ENCODE data around the gene PLCL1.

Gene PLCL1

DNA sequence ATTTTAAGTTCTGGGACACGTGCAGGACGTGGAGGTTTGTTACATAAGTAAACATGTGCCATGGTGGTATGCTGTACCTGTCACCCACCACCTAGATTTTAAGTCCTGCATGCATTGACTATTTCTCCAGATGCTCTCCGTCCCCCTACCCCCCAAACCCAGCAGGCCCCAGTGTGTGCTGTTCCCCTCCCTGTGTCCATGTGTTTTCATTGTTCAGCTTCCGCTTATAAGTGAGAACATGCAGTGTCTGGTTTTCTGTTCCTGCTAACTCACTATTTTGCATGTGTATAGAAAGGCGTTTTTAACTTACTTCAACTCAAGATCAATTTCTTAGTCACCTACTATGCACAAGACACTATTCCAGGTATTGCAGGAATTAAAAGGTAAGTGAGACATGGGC, 128.0 kb downstream of the PLCL1 start:
- no peaks in the 10 kb centered on the region for H3K27me3 ChIP-seq (ENCODE audit: control insufficient read depth, insufficient read depth, low read length)
- H3K9me3 ChIP-seq (ENCODE audit: control insufficient read depth, low read depth, low read length) = no peaks in the 10 kb centered on the region
- H3K36me3 ChIP-seq (ENCODE audit: control insufficient read depth, low read depth, low read length) = no peaks in the 10 kb centered on the region
- H3K4me3 ChIP-seq (ENCODE audit: low read length) = no peak overlapping the region
- no peak overlapping the region for H3K27ac ChIP-seq (ENCODE audit: low read length)
- H3K9ac ChIP-seq (ENCODE audit: low read length) = no peak overlapping the region
- no peaks in the 10 kb centered on the region for H3K4me1 ChIP-seq (ENCODE audit: control insufficient read depth, low read depth, low read length)

GRCh38 chr2:197934261-197934933, 130.0 kb downstream of the PLCL1 start:
- Histone ChIP-seq H3K9ac (ENCODE audit: low read length) (no peak overlapping the region), H3K36me3 (ENCODE audit: control insufficient read depth, low read depth, low read length) (no peaks in the 10 kb centered on the region), H3K27ac (ENCODE audit: low read length) (no peak overlapping the region), H3K27me3 (ENCODE audit: control insufficient read depth, insufficient read depth, low read length) (no peaks in the 10 kb centered on the region), H3K9me3 (ENCODE audit: control insufficient read depth, low read depth, low read length) (no peaks in the 10 kb centered on the region), H3K4me3 (ENCODE audit: low read length) (no peak overlapping the region), H3K4me1 (ENCODE audit: control insufficient read depth, low read depth, low read length) (no peaks in the 10 kb centered on the region)

DNA sequence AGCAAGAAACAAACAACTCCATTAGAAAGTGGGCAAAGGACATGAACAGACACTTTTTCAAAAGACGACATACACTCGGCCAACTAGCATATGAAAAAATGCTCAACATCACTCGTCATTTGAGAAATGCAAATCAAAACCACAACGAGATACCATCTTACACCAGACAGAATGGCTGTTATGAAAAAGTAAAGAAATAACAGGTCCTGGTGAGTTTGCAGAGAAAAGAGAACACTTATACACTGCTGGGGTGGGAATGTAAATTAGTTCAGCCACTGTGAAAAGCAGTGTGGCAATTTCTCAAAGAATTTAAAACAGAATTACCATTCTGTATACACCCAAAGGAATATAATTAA, 130.5 kb downstream of the PLCL1 start:
- Histone ChIP-seq H3K36me3 (ENCODE audit: control insufficient read depth, low read depth, low read length) (no peaks in the 10 kb centered on the region), H3K9me3 (ENCODE audit: control insufficient read depth, low read depth, low read length) (no peaks in the 10 kb centered on the region), H3K27me3 (ENCODE audit: control insufficient read depth, insufficient read depth, low read length) (no peaks in the 10 kb centered on the region), H3K27ac (ENCODE audit: low read length) (no peak overlapping the region), H3K9ac (ENCODE audit: low read length) (no peak overlapping the region), H3K4me1 (ENCODE audit: control insufficient read depth, low read depth, low read length) (no peaks in the 10 kb centered on the region), H3K4me3 (ENCODE audit: low read length) (no peak overlapping the region)

DNA sequence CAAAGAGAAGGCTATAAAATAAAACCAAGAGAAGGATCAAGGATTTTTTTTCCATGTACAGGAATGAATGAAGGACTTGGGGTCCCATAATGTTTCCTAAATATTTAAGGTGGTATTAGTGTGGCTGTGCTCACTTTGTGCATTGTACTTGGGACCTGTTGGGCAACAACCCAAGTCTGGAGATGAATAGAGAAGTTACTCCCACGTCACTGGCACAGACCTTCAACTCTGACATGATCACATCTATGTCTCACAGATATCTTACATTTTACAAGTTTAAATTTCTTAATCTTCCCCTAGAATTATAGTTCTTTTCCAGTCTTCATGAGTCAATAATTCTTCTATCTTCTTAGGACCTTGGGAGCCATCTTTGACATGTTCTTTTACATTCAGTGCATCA, 133.4 kb downstream of the PLCL1 start:
- no peak overlapping the region for H3K27ac ChIP-seq (ENCODE audit: low read length)
- no peaks in the 10 kb centered on the region for H3K27me3 ChIP-seq (ENCODE audit: control insufficient read depth, insufficient read depth, low read length)
- no peak overlapping the region for H3K4me3 ChIP-seq (ENCODE audit: low read length)
- no peaks in the 10 kb centered on the region for H3K9me3 ChIP-seq (ENCODE audit: control insufficient read depth, low read depth, low read length)
- no peak overlapping the region for H3K9ac ChIP-seq (ENCODE audit: low read length)
- no peaks in the 10 kb centered on the region for H3K4me1 ChIP-seq (ENCODE audit: control insufficient read depth, low read depth, low read length)
- H3K36me3 ChIP-seq (ENCODE audit: control insufficient read depth, low read depth, low read length) = no peaks in the 10 kb centered on the region

GRCh38 chr2:197938555-197938954, 134.2 kb downstream of the PLCL1 start:
- no peak overlapping the region for H3K27ac ChIP-seq (ENCODE audit: low read length)
- no peaks in the 10 kb centered on the region for H3K9me3 ChIP-seq (ENCODE audit: control insufficient read depth, low read depth, low read length)
- no peak overlapping the region for H3K9ac ChIP-seq (ENCODE audit: low read length)
- H3K4me3 ChIP-seq (ENCODE audit: low read length) = no peak overlapping the region
- H3K27me3 ChIP-seq (ENCODE audit: control insufficient read depth, insufficient read depth, low read length) = no peaks in the 10 kb centered on the region
- H3K4me1 ChIP-seq (ENCODE audit: control insufficient read depth, low read depth, low read length) = no peaks in the 10 kb centered on the region
- no peaks in the 10 kb centered on the region for H3K36me3 ChIP-seq (ENCODE audit: control insufficient read depth, low read depth, low read length)

DNA sequence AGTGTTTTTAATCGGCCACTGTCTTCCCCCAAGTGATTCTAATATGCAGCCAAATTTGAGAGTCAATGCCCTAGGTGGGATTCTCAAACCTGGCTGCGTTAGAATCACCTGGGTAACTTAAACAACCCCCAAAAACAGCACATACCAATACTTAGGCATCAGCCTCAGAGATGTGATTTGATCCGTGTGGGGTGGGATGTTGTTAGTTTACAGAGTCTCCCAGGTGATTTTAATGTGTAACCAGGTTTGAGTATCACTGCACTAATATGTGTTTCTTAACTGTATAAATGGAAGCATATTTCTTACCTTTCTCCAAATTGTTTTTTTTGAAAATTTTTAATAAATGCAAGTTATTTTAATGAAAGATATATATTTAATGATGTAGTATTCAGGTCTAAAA, 135.4 kb downstream of the PLCL1 start:
- Histone ChIP-seq H3K27me3 (ENCODE audit: control insufficient read depth, insufficient read depth, low read length) (no peaks in the 10 kb centered on the region), H3K9ac (ENCODE audit: low read length) (no peak overlapping the region), H3K4me1 (ENCODE audit: control insufficient read depth, low read depth, low read length) (no peaks in the 10 kb centered on the region), H3K9me3 (ENCODE audit: control insufficient read depth, low read depth, low read length) (no peaks in the 10 kb centered on the region), H3K27ac (ENCODE audit: low read length) (no peak overlapping the region), H3K4me3 (ENCODE audit: low read length) (no peak overlapping the region), H3K36me3 (ENCODE audit: control insufficient read depth, low read depth, low read length) (no peaks in the 10 kb centered on the region)

- Histone ChIP-seq H3K36me3 (ENCODE audit: control insufficient read depth, low read depth, low read length) (no peaks in the 10 kb centered on the region), H3K4me3 (ENCODE audit: low read length) (no peak overlapping the region)
Measured at GRCh38 chr2:197940382-197940781, 136.0 kb downstream of the PLCL1 start.

GRCh38 chr2:197941715-197942114, 137.3 kb downstream of the PLCL1 start:
- Histone ChIP-seq H3K27ac (ENCODE audit: low read length) (no peak overlapping the region), H3K9ac (ENCODE audit: low read length) (no peak overlapping the region), H3K4me3 (ENCODE audit: low read length) (no peak overlapping the region), H3K36me3 (ENCODE audit: control insufficient read depth, low read depth, low read length) (no peaks in the 10 kb centered on the region), H3K9me3 (ENCODE audit: control insufficient read depth, low read depth, low read length) (no peaks in the 10 kb centered on the region), H3K4me1 (ENCODE audit: control insufficient read depth, low read depth, low read length) (no peaks in the 10 kb centered on the region), H3K27me3 (ENCODE audit: control insufficient read depth, insufficient read depth, low read length) (no peaks in the 10 kb centered on the region)

More at GRCh38 chr2:197940382-197940781, 136.0 kb downstream of the PLCL1 start:
- Histone ChIP-seq H3K4me1 (ENCODE audit: control insufficient read depth, low read depth, low read length) (no peaks in the 10 kb centered on the region), H3K27ac (ENCODE audit: low read length) (no peak overlapping the region), H3K9ac (ENCODE audit: low read length) (no peak overlapping the region), H3K9me3 (ENCODE audit: control insufficient read depth, low read depth, low read length) (no peaks in the 10 kb centered on the region), H3K27me3 (ENCODE audit: control insufficient read depth, insufficient read depth, low read length) (no peaks in the 10 kb centered on the region)

- Histone ChIP-seq H3K4me3 (ENCODE audit: low read length) (no peak overlapping the region), H3K9me3 (ENCODE audit: control insufficient read depth, low read depth, low read length) (no peaks in the 10 kb centered on the region), H3K9ac (ENCODE audit: low read length) (no peak overlapping the region), H3K27me3 (ENCODE audit: control insufficient read depth, insufficient read depth, low read length) (no peaks in the 10 kb centered on the region), H3K36me3 (ENCODE audit: control insufficient read depth, low read depth, low read length) (no peaks in the 10 kb centered on the region), H3K4me1 (ENCODE audit: control insufficient read depth, low read depth, low read length) (no peaks in the 10 kb centered on the region), H3K27ac (ENCODE audit: low read length) (no peak overlapping the region)
Measured at GRCh38 chr2:197943731-197944130, 139.3 kb downstream of the PLCL1 start.

DNA sequence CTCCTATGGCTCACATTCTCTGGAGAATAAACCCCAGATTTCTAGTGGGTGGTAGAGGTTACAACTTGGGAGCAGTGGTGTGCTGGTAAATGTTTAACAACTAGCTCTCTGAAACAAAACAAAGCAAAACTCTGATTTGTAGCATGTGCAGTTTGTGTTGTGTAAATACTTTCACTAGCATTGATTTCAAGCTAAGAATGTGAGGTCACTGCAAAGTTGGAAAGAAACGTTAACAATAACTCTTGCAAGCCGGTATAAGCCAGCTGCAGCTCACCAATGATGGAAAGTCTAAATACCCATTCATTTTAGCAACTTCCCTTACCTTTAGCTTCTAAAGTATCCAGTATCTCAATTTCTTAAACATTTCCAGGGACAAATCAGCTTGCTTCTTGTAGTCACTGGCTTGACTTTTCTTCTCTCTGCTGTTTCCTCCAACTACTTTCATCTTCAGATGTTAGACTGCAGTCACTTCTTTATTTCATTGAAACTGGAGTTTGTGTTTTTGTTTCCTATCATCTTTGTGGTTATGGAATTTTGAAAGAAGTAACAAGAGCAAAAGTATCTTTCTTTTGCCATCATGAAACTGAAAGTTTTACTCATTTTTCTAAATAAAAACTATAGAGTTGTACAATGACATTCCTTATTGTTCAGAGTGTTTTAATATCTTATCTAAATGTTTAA, 140.2 kb downstream of the PLCL1 start:
- no peak overlapping the region for H3K9ac ChIP-seq (ENCODE audit: low read length)
- no peaks in the 10 kb centered on the region for H3K4me1 ChIP-seq (ENCODE audit: control insufficient read depth, low read depth, low read length)
- H3K9me3 ChIP-seq (ENCODE audit: control insufficient read depth, low read depth, low read length) = no peaks in the 10 kb centered on the region
- H3K4me3 ChIP-seq (ENCODE audit: low read length) = no peak overlapping the region
- H3K36me3 ChIP-seq (ENCODE audit: control insufficient read depth, low read depth, low read length) = no peaks in the 10 kb centered on the region
- H3K27ac ChIP-seq (ENCODE audit: low read length) = no peak overlapping the region
- H3K27me3 ChIP-seq (ENCODE audit: control insufficient read depth, insufficient read depth, low read length) = no peaks in the 10 kb centered on the region

DNA sequence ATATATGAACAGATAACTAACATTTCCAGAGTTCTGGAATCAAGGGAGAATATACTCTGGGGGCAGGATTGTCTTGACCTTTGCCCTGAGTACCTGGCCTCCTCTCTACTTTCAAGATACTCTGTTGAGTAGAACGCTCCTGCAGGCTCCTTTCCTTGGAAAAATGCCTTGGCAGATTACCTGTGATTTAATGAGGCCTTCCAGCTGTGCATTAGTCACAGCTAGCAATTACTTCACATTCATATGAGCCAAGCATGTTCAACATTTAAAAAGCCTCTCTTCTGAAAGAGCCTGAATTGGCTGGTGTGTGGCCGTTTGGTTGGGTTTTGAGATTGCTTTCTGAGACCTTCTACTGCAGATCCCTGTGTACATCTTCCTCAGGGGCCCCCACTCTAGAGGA, 142.2 kb downstream of the PLCL1 start:
- Histone ChIP-seq H3K4me1 (ENCODE audit: control insufficient read depth, low read depth, low read length) (no peaks in the 10 kb centered on the region), H3K36me3 (ENCODE audit: control insufficient read depth, low read depth, low read length) (no peaks in the 10 kb centered on the region), H3K9ac (ENCODE audit: low read length) (no peak overlapping the region), H3K27me3 (ENCODE audit: control insufficient read depth, insufficient read depth, low read length) (no peaks in the 10 kb centered on the region), H3K9me3 (ENCODE audit: control insufficient read depth, low read depth, low read length) (no peaks in the 10 kb centered on the region), H3K4me3 (ENCODE audit: low read length) (no peak overlapping the region), H3K27ac (ENCODE audit: low read length) (no peak overlapping the region)

DNA sequence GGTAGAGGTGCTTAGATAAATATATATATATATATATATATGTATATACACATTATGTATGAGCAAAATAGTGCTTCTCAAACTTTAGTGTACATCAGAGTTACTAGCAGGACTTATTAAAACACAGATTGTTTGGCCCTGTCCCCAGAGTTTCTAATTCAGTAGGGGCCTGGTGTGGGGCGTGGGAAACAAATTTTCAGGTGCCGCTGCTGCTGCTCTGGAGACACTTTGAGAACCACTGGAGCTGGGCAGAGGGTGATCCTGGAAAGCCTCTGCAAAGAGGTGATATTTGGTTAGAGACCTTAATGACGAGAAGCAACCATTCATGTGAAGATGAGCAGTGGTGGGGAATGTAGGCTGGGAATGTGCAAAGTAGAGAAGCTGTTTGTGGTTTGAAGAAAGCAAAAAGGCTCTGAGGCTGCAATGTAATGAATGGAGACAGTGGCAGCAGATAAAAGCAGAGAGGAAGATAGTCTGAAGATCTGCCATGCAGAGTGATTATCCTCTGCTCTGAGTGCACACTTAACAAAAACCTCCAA, 142.9 kb downstream of the PLCL1 start:
- H3K36me3 ChIP-seq (ENCODE audit: control insufficient read depth, low read depth, low read length) = no peaks in the 10 kb centered on the region
- no peak overlapping the region for H3K4me3 ChIP-seq (ENCODE audit: low read length)
- H3K27ac ChIP-seq (ENCODE audit: low read length) = no peak overlapping the region
- H3K9ac ChIP-seq (ENCODE audit: low read length) = no peak overlapping the region
- no peaks in the 10 kb centered on the region for H3K4me1 ChIP-seq (ENCODE audit: control insufficient read depth, low read depth, low read length)
- H3K27me3 ChIP-seq (ENCODE audit: control insufficient read depth, insufficient read depth, low read length) = no peaks in the 10 kb centered on the region
- H3K9me3 ChIP-seq (ENCODE audit: control insufficient read depth, low read depth, low read length) = no peaks in the 10 kb centered on the region

All from iPS-18a (cell line).